ENCODE results near the gene CHPF2.

Gene CHPF2

DNA sequence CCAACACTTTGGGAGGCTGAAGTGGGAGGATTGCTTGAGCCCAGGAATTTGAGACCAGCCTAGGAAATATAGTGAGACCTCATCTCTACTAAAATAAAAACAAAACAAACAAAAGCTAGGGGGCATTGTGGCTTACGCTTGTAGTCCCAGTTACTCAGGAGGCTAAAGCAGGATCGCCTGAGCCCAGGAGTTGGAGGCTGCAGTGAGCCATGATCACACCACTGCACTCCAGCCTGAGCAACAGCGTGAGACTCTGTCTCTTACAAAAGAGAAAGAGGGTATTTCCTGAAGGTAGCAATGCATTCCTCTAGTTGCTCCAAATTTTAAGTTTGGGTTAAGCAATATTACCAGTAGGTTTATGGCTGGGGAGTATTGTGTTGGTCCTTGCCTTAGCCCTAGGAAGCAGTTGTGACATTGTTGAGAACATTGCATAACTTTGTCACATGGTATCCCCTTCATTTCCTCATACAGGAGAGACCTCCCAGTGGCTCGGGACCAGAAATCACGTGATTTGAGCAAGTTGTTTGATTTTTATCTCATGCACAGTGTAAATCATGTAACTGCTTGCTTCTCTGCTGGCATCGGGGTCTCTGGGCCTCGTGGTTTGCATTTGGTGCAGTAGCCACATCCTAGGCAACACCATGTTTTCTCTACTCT is 39.5 kb downstream of the CHPF2 start:
- DNase-seq: no peak

DNA sequence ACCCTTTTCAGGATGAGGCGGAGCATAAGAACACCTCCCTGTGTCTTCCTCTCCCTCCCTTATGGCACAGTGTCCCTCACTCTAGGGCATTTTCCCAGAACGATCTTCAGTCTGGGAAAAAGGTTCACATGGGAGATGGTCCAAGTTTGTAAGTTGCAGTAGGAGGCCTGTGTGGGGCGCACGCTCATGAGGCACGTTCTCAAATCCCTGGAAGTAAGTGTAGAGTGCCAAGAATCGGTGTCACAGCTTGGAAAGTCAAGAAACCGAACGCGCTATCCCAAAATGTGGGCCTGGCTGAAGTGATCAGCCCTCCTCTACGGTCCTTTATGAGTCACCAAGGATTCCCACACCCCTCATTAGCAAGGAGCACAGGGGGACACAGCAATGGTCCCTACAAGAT is 40.1 kb downstream of the CHPF2 start:
- DNase-seq: no peak

DNA sequence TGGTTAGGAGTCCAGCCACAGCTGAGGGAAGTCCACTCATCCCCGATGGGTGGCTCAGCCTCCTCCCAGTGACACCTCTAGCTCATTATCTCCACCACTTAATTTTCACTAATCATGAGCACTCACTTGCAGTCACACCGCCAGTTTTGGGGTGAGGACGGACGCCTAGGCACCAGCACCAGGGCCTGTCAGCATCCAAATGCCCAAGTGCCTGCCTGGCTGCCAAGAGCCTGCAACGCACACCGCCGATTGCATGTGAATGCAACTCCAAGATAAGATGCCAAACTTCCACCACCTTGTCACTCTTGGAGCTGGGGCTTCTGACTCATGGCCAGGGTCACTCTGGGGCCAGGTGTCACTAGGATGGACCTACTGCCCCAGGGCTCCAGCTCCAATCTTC is 40.6 kb downstream of the CHPF2 start:
- no peak for DNase-seq

GRCh38 chr7:151273651-151274390 is 41.5 kb downstream of the CHPF2 start:
- no peak for DNase-seq

DNA sequence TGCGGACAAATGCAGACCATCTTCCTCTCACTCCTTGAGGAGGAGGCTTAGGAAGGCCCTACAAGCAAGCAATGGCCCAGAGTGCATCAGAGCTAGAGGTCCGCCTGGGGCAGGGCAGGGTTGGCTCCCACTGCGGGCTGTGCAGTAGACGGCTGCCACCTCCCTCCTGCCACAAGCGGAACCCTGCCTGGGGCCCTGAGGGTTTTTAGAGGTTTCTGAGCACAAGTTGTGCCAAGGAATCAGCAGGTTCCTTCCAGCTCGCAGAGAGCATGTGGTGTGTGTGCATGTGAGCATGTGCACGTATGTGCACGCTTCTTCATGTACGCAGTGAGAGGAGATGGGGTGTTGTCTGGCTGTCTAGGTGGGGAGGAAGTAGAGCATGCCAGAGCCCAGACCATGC is 42.1 kb downstream of the CHPF2 start:
- DNase-seq: no peak

GRCh38 chr7:151274936-151275812 is 42.9 kb downstream of the CHPF2 start:
- DNase-seq: no peak

GRCh38 chr7:151275813-151276577 is 43.7 kb downstream of the CHPF2 start:
- no peak for DNase-seq

DNA sequence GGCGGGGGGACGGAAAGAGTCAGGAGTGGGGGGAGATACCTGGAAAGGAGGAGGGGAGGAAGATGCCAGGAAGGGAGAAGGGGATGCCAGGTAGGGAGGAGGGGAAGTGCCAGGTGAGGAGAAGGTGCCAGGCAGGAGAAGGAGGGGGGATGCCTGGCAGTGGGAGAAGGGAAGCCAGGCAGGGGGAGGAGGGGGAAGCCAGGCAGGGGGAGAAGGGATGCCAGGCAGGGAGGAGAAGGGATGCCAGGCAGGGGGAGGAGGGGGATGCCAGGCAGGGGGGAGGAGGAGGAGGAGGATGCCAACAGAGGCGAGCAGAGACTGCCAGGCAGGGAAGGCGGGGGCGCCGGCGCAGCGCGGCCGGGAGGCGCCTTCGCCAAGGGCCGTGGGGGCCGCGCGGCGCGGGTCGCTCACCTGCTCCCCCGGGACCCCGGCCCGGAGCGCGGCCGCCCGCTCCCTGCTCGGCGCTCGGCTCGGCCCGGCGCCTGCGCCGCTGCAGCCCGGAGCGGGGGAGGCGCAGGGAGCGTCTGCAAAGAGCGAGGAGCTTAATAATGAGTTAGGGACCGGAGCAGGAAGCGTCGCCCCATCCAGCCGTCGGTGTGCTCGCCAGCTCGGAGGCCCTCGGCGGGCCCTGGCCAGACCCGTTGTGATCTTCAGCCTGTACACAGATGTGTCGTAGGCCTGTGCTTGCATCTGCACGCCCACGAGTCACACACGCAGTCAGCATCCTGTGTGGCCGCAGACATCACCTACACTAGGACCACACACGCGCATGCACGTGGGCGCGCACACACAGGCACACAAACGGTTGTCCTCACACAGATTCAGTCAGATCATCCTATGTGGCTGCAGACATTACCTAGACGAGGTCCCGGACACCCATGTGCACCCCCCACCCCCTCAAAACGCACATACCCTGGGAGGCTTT is 44.6 kb downstream of the CHPF2 start:
- peak; percentile 76 for DNase-seq

DNA sequence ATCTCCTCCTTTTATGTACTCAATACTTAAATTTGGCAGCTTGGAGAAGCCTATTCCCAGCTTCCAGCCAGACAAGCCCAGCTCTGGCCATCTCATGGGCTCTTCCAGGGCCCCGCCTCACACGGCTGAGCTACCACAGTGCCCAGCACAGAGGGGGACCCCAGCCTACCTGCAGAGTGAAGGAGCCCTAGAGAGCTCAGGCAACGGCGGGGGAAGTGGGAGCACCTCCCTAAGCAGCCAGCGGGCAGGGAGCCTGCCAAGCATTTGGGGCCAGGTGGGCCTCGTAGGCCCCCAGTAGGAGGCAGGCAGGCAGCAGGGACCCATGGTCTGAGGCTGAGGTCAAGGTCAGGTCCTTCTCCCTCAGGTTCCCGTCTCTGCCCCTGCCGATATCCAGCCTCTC is 45.3 kb downstream of the CHPF2 start:
- no peak for DNase-seq

- DNase-seq: no peak
Observed at GRCh38 chr7:151278949-151279348, 46.7 kb downstream of the CHPF2 start.

- DNase-seq: no peak
Observed at GRCh38 chr7:151279868-151280267, 47.6 kb downstream of the CHPF2 start.

- no peak for DNase-seq
Observed at GRCh38 chr7:151280388-151281019, 48.2 kb downstream of the CHPF2 start.

DNA sequence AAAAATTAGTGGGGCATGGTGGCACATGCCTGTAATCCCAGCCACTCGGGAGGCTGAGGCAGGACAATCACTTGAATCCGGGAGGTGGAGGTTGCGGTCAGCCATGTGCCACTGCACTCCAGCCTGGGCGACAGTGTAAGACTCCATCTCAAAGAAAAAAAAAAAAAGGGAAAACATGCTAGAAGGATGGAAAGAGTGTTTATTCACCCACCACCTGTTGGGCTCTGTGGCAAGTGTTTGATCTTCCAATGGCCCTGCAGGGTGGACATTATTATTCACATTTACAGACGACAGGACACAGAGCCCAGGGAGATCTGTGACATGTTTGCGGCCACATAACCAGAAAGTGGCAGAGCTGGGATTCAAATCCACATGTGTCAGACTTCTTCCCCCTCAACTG is 49.4 kb downstream of the CHPF2 start:
- no peak for DNase-seq

DNA sequence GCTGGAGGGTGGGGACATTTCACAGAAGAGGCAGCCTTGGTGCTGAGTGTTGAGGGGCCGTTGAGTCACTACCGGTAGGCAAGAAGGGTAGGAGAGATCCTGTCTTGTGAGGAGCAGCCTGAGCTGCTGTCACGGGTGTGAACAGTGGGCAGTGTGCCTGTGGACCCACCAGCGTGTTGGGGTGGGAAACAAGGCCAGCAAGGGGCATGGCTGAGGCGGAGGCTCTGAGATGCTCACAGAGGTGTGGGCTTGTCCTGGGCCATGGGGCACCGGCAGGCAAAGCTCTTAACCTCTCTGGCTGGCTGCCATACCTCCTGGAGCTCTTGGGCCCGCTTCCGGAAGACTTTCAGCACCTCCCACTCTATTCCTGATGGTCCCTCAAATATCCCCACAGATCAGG is 49.8 kb downstream of the CHPF2 start:
- no peak for DNase-seq

DNA sequence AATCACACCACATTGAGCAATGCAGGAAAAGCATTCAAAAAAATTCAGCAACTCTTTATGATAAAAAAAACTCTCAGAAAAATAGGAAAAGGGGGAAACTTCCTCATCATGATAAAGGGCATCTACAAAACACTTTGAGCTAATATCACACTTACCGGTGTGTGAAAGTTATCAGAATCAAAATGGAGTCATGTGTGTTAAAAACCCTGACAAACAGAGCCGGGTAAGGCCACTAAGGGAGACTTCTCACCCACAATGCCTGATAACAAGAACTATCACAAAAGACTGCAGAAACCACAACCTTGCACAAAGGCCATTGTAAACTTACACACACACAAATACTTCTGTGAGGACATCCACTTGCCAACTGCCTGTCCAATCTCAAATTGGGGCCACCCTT is 51.0 kb downstream of the CHPF2 start:
- no peak for DNase-seq

- no peak for DNase-seq
Observed at GRCh38 chr7:151286148-151286547, 53.9 kb downstream of the CHPF2 start.
